HG03520 (cell line): ENCODE measurements around the gene TMEM175.

ENCODE experiments used
- ATAC-seq: cut with Tn5 transposase; IDR thresholded peaks from one replicate; pipeline ENCODE4 v1.9.1; 2021; ENCODE audit warnings: mild to moderate bottlenecking, moderate library complexity; ENCODE audit not compliant: unreplicated experiment

The TMEM175 gene

GRCh38 chr4:957231-957580 lies 24.9 kb downstream of the TMEM175 start:
- ATAC-seq, result no peak

DNA sequence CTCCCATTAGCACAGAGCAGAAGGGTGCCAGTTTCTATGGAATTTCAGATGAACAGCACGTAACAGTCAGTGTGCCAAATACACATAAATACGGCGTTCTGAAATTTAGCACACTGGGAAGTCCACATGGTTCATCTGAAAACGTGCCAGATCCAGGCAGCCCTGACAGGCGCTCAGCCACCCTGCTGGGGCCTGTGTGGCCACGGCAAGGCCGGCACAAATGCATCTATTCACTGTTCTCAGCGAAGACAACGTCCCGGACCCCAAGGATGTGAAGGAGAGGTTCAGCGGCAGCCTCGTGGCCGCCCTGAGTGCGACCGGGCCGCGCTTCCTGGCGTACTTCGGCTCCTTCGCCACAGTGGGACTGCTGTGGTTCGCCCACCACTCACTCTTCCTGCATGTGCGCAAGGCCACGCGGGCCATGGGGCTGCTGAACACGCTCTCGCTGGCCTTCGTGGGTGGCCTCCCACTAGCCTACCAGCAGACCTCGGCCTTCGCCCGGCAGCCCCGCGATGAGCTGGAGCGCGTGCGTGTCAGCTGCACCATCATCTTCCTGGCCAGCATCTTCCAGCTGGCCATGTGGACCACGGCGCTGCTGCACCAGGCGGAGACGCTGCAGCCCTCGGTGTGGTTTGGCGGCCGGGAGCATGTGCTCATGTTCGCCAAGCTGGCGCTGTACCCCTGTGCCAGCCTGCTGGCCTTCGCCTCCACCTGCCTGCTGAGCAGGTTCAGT lies 25.5 kb downstream of the TMEM175 start:
- ATAC-seq, result no peak

DNA sequence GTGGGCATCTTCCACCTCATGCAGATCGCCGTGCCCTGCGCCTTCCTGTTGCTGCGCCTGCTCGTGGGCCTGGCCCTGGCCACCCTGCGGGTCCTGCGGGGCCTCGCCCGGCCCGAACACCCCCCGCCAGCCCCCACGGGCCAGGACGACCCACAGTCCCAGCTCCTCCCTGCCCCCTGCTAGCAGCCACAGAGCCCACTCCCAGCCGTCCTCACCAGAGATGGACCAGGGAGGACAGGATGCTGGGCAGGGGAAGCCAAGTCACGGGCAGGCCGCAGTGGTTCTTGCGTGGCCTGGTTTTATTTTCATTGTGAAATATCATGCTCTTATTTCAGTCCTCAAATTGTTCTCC lies 26.0 kb downstream of the TMEM175 start:
- no peak for ATAC-seq

- ATAC-seq, result no peak
Measured at GRCh38 chr4:958696-959337, 26.6 kb downstream of the TMEM175 start.

DNA sequence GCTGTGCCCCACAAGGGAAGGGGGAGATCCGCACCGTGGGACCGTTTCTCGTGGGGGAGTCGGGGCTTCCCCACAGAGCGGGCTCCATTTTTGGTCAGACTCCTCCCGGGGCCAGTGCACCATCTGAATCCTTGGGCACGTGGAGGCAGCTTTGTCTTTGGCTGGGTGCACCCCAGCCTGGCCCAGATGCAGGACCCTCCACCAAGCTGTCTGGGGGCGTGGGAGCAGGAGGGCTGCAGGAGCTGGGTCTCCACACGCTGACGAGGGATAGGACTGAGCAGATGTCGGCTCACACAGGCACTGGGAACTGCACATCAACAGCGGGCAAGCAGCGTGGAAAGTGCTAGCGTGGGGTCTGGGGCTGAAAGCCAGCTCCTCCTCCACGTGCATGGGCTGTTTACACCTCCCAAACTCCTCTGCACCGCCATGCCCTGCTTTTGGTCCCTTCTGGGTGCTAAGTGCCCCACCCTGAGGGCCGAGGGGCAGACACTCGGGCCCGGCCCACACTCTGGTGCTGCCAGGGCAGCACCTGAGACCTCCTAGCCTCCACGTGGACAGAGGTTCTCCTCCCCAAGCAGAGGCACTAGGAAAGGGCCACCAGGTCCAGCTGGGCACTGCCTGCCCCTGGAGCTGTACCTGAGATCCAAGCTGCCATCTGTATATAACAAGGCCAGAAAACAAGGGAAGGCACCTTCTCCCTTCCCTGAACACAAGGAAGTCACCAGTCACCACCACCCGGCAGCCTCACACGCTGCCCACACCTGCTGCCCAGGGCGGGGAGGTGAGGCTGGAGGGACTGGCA lies 27.3 kb downstream of the TMEM175 start:
- ATAC-seq, result no peak

GRCh38 chr4:960140-960635 lies 27.9 kb downstream of the TMEM175 start:
- no peak for ATAC-seq

- ATAC-seq, result no peak
Measured at GRCh38 chr4:960636-961350, 28.5 kb downstream of the TMEM175 start.

DNA sequence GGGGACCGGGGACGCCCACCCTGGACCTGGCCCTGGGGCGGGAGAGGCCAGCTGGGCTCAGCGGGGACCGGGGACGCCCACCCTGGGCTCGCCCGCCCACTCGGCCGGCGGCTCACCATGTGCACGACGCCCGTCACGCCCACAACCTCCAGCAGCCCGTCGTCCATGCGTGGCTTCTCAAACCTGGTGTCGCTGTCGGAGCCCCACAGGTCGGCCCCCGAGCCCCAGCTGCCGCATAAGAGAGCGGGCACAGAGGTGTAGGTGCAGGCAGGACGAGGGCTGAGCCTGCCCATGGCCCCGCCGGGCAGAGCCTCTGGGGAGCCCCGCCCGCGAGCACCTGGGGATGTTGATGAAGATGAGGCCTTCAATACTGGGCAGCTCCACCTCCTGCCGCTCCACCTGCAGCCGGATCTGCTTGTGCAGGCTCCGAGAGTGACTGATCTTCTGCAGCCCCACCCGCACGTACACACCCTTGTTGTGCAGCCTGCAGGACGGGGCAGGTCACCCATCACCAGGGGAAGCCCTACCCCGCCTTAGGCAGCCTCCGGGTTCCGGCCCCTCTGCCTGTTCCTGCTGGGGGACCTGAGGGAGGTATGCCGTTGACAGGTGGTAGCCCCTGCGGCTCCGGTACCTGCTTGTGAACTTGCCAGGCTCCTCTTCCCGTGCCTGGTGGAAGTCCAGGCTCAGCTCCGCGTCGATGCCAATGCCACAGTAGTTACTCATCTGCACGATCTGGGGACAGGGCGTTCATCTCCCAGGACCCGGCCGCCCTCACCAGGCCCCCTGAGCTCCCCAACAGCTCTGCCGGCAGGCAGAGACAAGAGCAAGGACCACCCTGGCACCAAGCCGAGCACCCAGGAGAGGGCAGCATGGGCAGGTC lies 29.3 kb downstream of the TMEM175 start:
- no peak for ATAC-seq

DNA sequence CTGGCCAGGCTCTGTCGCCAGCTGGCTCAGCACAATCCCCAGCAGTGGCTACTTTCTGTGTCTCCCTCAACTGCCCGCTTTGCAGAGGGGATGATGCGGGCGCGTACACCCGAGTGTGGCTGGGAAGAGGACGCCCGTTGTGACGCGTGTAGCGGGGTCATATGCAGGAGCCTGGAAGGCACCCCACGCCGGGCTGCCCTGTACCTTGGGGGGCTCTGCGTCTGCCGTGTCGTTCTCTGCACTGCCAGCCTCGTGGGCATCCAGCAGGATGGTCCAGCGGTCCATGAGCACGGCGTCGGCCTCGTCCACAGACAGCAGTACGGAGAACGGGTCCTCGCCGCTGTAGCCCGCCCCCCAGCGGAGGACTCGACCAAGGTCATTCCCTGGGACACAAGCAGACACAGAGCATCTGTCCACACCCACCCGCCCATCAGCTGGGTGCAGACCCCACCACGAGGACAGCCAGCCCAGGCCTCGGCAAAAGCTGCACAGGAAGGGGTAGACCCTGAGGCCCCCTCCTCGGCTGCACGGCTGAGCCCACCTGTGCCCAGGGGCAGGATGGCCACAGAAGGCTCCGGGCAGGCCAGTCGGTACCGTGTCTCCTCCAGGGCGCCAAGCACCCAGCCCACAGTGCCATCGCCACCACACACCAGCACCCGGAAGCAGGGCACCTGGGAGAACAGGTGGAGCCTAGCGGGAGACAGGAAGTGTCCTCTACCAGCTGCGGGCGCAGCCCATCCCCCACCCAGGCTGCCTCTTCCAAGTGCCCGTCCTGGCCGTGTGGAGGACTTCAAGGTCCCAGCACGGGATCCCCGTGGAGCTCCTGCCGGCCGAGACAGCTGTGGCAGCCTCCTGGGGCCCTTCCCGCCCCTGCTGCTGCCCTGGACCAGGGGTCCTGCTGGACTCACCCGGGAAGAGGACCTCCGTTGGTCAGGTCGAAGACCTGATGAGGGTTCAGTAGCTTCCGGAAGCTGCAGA lies 30.3 kb downstream of the TMEM175 start:
- no peak for ATAC-seq

DNA sequence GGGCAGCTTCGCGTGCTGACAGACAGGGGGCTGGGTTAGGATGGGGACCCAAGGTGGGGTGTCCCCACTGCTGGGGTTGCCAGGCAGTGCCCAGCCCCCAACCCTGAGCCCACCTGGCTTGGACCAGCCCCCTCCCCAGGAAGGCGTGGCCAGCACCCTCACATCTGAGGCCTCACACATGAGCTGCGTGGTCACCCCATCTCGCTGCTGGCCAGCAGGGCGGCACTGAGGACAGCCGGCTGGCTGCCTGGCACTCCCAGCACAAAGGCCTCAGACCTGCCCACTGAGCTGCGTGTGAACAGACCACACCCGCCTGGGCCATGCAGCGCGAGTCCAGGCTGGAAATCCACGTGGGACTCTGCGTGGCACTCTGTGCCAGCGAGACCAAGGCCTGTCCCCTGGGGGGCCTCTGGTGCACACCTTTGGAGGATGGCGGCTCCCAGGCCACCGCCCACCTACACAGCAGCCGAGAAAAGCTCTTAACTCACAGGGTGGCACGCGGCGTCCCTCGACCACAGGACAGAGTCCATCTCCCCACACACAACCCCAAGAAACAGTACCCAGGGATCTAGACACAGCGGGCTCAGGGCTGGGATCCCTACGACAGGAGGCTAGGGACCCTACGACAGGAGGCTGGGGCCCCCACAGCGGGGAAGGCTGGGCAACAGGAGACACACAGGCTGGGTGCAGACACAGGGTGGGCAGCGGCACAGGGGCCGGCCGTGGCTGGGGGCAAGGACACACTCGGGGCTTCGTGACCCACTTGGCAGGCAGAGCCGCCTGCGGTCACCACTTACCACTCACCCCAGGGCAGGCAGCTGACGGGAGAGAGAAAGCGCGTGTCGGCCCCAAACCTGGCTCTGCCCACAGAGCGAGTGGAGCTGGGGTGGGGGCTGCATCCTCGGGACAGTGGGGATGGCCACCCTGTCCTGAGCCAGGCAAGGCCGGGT lies 31.3 kb downstream of the TMEM175 start:
- no peak for ATAC-seq

DNA sequence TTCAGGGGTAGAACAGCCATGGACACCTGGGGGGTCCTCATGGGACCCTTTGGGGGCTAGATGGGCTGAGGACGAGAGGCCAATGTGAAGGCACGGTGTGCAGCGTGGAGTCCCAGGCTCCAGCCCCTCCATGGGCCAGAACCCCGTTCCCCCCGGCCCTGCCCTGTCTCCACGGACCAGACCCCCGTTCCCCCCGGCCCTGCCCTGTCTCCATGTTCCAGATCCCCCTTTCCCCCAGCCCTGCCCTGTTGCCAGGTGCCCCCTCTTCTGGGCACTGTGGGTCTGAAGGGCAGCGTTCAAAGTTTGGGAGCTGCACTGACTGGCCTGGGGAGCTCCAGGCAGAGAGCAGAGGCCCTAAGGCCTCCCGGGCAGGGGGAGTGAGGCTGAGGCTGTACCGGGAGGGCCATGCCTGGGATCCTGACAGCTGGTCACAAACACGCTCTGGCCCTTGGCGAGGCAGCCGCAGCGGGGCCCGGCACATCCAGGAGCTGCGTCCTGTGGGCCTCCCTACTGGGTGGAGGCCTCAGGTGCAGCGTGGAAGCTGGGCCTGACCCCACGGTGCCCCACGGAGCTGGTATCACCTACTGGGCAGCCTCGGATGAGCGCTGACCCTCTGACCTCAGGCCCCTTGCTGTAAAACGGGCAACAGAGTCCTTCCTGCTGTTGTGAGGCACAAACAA lies 32.2 kb downstream of the TMEM175 start:
- ATAC-seq, result no peak

GRCh38 chr4:965048-965765 lies 32.9 kb downstream of the TMEM175 start:
- no peak for ATAC-seq

- no peak for ATAC-seq
Measured at GRCh38 chr4:965766-966134, 33.5 kb downstream of the TMEM175 start.

DNA sequence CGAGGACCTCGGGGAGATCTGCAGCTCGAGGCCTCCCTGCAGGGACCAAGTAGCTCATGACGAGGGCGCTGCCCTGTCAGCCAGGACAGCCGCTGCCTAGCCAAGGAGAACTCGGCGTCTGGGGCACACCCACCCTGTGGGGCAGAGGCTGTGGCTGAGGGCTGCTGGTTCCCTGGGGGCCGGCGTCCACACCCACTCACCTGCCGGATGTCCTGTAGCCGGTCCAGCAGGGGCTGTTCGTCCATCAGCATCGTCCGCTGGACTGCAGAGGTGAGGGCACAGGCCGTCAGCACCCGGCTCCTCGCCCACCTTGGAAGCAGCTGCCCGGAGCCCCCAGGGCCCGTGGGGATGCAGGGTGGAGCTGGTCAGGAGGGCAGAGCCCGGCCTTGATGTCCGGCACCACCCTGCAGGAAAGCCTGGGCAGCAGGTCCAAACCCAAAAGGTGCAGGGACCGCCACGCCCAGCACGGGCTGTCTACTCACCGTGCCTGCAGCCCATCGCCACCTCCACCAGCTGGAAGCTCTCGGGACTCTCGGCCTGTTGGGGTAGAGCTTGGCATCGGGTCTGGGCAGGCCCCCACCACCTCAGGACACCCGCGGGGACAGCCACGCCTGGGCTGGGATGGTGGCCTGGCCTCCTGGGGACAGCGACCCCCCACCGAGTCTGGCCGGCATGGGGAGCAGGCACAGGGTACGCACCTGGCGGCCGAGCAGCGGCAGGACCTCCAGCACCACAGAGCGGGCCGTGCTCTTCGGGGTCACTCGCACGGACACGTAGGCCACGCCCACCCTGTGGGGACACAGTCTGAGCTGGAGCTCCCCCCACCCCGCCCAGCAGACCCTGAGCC lies 34.2 kb downstream of the TMEM175 start:
- no peak for ATAC-seq

DNA sequence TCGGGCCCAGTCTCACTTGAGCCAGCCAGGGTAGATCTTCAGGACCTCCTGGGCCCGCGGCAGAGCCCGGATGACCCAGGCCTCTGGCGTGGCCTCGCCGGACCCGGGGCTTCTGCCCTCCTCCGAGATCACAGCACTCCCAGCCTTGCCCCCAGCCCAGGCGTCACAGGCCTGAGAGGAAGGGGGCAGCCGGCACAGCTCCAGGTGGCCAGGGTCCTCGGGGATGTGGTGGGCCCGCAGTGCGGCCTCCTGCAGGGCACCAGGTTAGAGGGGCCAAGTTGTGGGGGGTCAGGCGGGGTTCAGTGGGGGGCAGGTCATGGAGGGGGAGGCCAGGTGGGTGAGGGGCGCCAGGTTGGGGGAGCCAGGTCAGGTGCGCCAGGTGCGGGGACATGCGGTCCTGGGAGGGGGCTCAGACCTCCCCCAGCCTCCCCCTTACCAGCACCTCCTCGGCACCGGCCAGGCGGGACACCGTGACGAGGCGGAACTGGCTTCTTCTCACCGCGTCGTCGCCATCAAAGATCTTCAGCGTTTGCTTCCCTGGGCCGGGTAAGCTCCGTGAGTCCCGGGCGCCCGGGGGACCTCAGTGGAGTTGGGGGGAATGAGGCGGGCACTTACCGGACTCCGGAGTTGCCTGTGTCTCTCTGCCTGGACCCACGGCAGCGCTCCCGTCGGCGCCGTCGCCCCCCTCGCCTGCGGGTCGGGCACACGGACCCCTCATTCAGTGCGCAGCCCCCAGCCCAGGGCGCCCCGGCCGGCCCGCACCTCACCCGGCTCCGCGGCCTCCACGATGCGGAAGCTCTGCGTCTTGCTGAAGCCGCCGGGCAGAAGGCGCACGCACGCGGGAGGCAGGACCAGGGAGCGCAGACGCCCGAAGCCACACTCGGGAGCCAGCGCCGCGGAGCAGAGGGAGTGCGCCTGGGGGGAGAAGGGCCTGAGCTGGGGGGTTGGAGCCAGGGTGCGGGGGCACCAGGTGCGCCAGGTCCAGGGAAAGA lies 35.1 kb downstream of the TMEM175 start:
- ATAC-seq, result no peak
